ENCODE measurements around the gene MPG.

DNA sequence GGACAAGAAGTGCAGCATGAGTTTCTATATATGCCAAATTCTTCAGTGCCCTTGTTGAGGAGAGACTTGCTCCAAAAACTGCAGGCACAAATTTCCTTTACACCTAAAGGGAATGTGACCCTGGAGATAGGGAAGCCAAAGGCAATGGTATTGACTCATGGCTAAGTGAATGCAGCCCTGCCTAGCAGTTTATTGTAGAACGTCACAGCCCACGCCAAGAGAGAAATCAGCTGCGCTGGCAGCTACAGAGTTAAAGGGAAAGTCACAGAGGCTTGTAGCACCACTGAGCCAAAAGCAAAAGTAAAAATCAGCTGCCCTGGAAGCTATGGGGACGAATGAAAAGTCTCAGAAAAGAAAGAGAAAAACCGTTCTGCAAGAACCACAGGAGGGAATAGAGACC lies 34.7 kb upstream of the MPG start:
- TF ChIP-seq POLR2A (IDR thresholded peaks at IDR 0.05; ENCODE audit: low read depth, low read length) (no peak), POLR2AphosphoS5 (IDR thresholded peaks at IDR 0.05; ENCODE audit: low read depth, low read length) (no peak), TAF1 (IDR thresholded peaks at IDR 0.05; ENCODE audit: low read depth, low read length) (no peak), SPI1 (IDR thresholded peaks at IDR 0.05; ENCODE audit: low read depth, low read length) (no peak), PAX5 (IDR thresholded peaks at IDR 0.05; ENCODE audit: insufficient read depth, low read length, severe bottlenecking) (no peak)
